Central memory CD4-positive, alpha-beta T cell (primary cell): ENCODE results near the gene SMYD3.
"Not testable (repeated sequence)": the region's sequence is repeated elsewhere in the genome, so short reads cannot be mapped to it uniquely, and the experiment has no call there.

ENCODE experiments used
- DNase-seq: peaks from one replicate; pipeline ENCODE4 v3.0.0; 2022

SMYD3 gene

DNA sequence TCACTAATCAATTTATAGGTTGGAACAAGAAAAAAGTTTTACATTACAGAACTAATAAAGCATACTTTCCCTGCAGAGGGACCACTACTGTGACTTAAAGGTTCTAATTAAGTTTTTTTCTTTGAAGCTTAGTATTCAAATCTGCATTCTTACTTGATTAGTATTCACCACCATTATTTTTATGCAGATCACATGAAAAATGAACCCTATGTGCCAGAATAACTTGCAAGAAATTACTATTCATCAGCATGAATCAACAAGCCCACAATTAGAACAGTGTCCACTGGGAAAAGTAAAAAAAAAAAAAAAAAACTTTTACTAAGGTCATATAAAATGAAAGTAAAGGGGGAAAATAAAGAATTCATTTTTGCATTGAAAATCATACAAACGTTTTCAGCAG, 90.8 kb downstream of the SMYD3 start:
- no peak for DNase-seq

DNA sequence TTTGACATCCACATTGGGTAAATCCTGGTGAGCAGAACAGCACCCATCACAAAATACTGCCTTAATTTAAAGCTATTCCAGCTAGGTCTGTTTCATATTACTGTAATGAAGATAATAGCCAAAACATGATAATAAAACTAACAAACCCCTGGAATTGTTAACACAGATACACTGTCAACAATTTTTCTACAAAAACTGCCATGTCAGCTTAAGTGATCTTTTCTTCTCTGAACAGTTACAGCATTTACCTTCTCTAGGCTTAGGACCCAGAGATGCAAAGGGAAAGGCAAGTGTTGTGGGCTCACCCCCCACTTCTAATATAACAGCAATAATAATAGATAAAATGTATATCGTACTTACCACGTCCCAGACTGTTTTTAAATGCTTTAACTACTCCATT, 92.1 kb downstream of the SMYD3 start:
- no peak for DNase-seq

GRCh38 chr1:246413430-246413829, 93.6 kb downstream of the SMYD3 start:
- DNase-seq = no peak

GRCh38 chr1:246404078-246404477, 103.0 kb downstream of the SMYD3 start:
- no peak for DNase-seq

- DNase-seq = no peak
Measured at GRCh38 chr1:246398126-246398813, 108.8 kb downstream of the SMYD3 start.

DNA sequence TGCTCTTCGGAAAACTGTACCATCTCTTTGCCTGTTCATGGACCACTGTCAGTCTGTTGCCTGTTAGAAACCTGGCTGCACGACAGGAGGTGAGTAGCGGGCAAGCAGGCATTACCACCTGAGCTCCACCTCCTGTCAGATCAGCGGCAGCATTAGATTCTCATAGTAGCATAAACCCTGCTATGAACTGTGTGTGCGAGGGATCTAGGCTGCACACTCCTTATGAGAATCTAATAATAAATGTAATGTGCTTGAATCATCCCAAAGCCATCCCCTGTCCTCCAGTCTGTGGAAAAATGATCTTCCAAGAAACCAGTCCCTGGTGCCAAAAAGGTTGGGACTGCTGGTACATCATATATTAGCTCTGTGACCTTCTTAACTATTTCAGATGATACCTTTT, 110.0 kb downstream of the SMYD3 start:
- DNase-seq = no peak

GRCh38 chr1:246396322-246396721, 110.8 kb downstream of the SMYD3 start:
- DNase-seq = no peak

DNA sequence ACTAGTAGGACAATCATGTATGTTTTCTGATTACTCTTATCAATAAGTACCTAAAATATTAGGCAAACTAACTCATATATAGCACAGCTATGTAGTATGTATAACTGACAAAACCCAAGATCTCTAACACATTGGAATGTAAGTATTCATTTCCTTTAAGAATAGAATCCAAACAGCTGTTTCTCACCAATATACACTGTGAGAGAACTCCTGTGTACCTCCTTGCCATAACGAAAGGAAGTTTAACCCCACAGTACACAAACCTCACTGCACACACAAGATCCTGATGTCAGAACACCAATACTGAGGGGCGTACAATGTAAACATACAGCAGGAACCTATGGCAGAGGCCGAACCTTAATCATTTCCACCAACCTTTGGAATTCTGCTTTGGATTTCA, 113.0 kb downstream of the SMYD3 start:
- no peak for DNase-seq

GRCh38 chr1:246390855-246391254, 116.2 kb downstream of the SMYD3 start:
- DNase-seq = no peak

GRCh38 chr1:246384616-246385015, 122.5 kb downstream of the SMYD3 start:
- no peak for DNase-seq

- no peak for DNase-seq
Measured at GRCh38 chr1:246383791-246384190, 123.3 kb downstream of the SMYD3 start.

DNA sequence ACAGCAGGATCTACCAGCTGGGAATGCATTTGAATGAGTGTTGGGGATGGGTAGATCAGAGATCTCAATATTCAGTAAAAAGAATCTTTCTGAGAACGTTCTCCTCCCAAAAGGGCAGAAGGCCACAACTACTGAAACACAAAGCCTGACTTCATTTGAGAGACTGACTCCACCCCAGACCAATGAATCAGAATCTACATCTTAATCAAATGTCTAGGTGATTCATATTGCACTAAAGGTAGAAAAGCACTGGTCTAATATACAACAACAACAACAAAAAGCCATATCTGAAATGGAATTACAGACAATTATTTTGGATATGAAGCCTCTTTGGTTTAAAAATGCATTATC, 123.9 kb downstream of the SMYD3 start:
- no peak for DNase-seq

- no peak for DNase-seq
Measured at GRCh38 chr1:246382589-246383238, 124.4 kb downstream of the SMYD3 start.

GRCh38 chr1:246381452-246381851, 125.6 kb downstream of the SMYD3 start:
- DNase-seq = no peak

- DNase-seq = no peak
Measured at GRCh38 chr1:246377625-246378153, 129.4 kb downstream of the SMYD3 start.

GRCh38 chr1:246373828-246374569, 133.1 kb downstream of the SMYD3 start:
- DNase-seq = no peak

DNA sequence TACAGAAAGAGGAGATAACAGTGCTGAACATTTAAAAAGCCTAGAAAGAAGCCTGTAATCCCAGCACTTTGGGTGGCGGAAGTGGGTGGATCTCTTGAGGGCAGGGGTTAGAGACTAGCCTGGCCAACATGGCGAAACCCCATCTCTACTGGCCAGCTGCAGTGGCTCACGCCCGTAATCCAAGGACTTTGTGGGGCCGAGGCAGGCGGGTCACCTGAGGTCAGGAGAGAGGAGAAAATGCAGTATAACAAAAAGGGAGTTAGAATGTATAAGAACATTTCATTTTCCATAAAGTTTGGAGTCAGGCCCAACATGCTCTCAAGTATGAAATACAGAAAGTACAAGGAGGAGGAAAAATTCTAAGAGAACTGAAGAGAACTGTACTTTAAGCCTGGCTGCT, 134.5 kb downstream of the SMYD3 start:
- DNase-seq = no peak

GRCh38 chr1:246367041-246367440, 140.0 kb downstream of the SMYD3 start:
- DNase-seq = no peak

DNA sequence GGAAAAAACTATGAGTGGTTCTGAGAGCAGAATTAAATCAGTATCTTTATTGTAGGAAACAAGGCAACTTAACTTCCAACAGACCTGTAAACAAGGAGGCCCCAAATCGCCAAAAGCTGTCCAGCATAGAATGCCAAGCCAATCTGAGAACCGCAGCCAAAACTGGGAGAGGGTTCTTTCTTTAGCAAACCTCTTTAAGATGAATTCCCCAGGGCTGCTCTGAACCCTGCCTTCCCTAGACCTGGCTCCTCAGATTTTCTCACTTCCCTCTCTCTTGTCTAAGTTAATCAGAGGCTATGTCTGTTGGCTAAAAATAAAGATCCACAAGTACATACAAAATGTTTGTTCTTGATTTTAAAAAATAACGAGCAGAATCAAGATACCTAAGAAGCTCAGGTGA, 141.4 kb downstream of the SMYD3 start:
- DNase-seq = no peak

DNA sequence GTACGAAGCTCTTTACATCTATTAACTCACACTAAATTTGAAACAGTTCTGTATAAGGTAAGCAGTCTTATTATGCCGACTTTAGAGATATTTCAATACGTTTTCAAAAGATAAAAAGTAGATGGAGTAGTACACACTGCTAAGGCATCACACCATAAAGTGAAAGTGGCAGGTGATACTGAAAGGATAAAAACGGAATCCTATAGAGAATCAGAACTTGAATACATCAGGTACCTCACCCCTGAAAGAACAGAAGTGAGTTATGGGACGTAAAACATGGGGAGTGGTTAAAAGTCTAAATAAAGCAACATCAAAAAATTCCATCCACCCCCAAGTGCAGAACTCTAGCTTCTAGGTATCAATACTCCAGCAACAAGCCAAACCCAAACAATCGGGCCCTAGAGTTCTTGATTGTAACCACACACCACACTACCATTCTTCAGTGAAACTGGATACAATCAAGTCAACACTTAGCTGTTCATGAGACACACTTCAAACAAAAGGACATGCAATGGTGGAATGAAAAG, 142.6 kb downstream of the SMYD3 start:
- no peak for DNase-seq

DNA sequence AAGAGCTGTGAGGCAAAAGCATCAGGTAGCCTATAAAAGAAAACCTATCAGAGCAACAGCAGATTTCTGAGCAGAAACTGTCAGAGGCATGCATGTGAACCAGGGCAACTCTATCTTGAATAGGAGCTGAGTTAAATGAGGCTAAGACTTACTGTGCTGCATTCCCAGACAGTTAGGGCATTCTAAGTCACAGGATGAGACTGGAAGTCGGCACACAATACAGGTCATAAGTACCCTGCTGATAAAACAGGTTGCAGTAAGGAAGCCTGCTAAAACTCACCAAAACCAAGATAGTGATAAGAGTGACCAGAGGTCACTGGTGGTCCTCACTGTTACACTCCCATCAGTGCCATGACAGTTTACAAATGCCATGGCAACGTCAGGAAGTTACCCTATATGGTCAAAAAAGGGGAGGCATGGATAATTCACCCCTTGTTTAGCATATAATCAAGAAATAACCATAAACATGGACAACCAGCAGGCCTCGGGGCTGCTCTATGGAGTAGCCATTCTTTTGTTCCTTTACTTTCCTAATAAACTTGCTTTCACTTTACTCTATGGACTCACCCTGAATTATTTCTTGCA, 150.0 kb downstream of the SMYD3 start:
- DNase-seq = not testable (repeated sequence)

DNA sequence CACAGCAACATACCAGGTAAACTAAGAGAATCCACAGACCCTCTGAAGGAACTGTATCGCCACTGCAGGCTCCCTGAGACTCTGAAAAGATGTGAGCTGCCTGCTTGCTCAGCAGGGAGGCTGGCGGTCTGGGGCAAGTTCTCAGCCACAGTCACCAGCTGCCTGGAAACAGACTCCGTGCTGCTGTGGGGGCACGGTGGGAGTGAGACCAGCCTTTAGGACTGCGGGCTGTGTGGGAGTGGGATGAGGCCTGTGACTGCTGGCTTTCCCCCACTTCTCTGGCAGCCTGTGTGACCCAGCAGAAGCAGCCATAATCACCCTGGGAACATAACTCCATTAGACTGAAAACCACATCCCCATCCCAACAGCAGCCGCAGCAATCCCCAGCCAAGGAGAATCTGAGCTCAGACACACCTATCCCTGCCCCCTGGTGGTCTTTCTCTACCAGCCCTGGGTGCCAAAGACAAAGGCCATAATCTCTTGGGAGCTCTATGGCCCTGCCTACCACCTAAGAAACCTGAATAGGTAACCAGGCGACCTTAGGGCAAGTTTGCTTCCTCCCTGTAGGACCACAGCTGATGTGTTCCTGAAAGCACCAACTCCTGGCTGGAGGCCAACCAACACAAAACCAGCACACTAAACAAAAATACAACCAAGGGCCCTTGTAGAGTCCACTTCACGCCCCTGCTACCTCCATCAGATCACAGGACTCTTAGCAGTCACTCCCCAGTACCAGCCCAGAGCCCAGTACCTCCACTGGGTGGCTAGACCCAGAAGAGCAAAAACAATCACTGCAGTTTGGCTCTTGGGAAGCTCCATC, 151.5 kb downstream of the SMYD3 start:
- DNase-seq = no peak
